Dermis lymphatic vessel endothelial cell (primary cell): Measurements from ENCODE around the gene SLC35G3. TPM values are rescaled to one million over a fixed set of nuclear protein-coding genes. Genes with fewer than 3 reads are reported as not detected.

ENCODE experiments used
- total RNA-seq: library from RNA; depleted of rRNA; stranded (reverse); fragments of >200 nt; gene quantifications from 2 replicates; pipeline ENCODE4 v1.2.1, GENCODE V29; 2014

Gene SLC35G3
- not detected in 2 replicates for total RNA-seq

GRCh38 chr17:35194001-35194400, at the start of gene SLC35G3:
SLC35G3 (minus strand) TSS chr17:35194393; CDS start chr17:35194307, 86 bp downstream.

GRCh38 chr17:35242805-35243560, 48.8 kb upstream of the SLC35G3 start, which contains the start of gene SLFN5:
SLFN5 (plus strand) TSS chr17:35243072; CDS start chr17:35258691, 15,619 bp downstream.

GRCh38 chr17:35147375-35147905, 46.8 kb downstream of the SLC35G3 start, which contains the start of gene UNC45B:
UNC45B (plus strand) TSS chr17:35147817; CDS start chr17:35148264, 447 bp downstream.

Other genes starting within 250 kb of the SLC35G3 start
- gene CCT6B, start 232.9 kb downstream of the SLC35G3 start, total RNA-seq: 0.76 and 0.77 TPM in 2 replicates
- gene ZNF830, start 232.9 kb downstream of the SLC35G3 start, total RNA-seq: 10.2 and 15.5 TPM in 2 replicates
- gene LIG3, start 213.9 kb downstream of the SLC35G3 start, total RNA-seq: 17.8 and 21.1 TPM in 2 replicates
- 6.6 and 7.2 TPM in 2 replicates for gene RFFL, start 130.7 kb downstream of the SLC35G3 start, total RNA-seq
- 9.0 and 9.6 TPM in 2 replicates for gene RAD51D, start 74.5 kb downstream of the SLC35G3 start, total RNA-seq
- not detected in 2 replicates for gene FNDC8, start 72.8 kb downstream of the SLC35G3 start, total RNA-seq
- 8.2 and 15.6 TPM in 2 replicates for gene NLE1, start 52.1 kb downstream of the SLC35G3 start, total RNA-seq
- gene UNC45B, start 46.6 kb downstream of the SLC35G3 start, total RNA-seq: not detected in 2 replicates
- 30.9 and 52.0 TPM in 2 replicates for gene SLFN5, start 48.7 kb upstream of the SLC35G3 start, total RNA-seq
- gene SLFN11, start 179.2 kb upstream of the SLC35G3 start, total RNA-seq: 24.4 and 33.9 TPM in 2 replicates
- 27.9 and 43.9 TPM in 2 replicates for gene SLFN12, start 238.1 kb upstream of the SLC35G3 start, total RNA-seq